WERI-Rb-1 (cell line): Measurements from ENCODE around the gene GIN1.

Source experiments
- DNase-seq: peaks from one replicate; pipeline ENCODE4 v3.0.0-alpha.2; 2020
- H3K27ac ChIP-seq: fragments of 250-450 bp; sonication (Bioruptor Pico); 2 replicates; pipeline ENCODE4 v1.5.1; 2020; ENCODE audit warnings: mild to moderate bottlenecking, moderate library complexity
- H3K27me3 ChIP-seq: fragments of 250-450 bp; sonication (Bioruptor Pico); 2 replicates; pipeline ENCODE4 v1.5.1; 2021; ENCODE audit warnings: mild to moderate bottlenecking, low read depth, moderate library complexity; ENCODE audit not compliant: insufficient read depth, severe bottlenecking
- H3K36me3 ChIP-seq: fragments of 250-450 bp; sonication (Bioruptor Pico); 2 replicates; pipeline ENCODE4 v1.5.1; 2020; ENCODE audit warnings: mild to moderate bottlenecking, moderate library complexity
- H3K4me3 ChIP-seq: 2 replicates; pipeline ENCODE4 v1.5.1; 2011; ENCODE audit warnings: low read depth, mild to moderate bottlenecking, control low read depth, low read length
- H3K9me3 ChIP-seq: fragments of 250-450 bp; sonication (Bioruptor Pico); 2 replicates; pipeline ENCODE4 v1.5.1; 2021; ENCODE audit warnings: mild to moderate bottlenecking, moderate library complexity; ENCODE audit not compliant: severe bottlenecking
- TF ChIP-seq, protein P1 (sequence below): IDR thresholded peaks from 2 replicates; pipeline ENCODE4 v1.5.1; 2011; ENCODE audit warnings: low read depth, mild to moderate bottlenecking, control low read depth, inconsistent platforms, low read length

The GIN1 gene

DNA sequence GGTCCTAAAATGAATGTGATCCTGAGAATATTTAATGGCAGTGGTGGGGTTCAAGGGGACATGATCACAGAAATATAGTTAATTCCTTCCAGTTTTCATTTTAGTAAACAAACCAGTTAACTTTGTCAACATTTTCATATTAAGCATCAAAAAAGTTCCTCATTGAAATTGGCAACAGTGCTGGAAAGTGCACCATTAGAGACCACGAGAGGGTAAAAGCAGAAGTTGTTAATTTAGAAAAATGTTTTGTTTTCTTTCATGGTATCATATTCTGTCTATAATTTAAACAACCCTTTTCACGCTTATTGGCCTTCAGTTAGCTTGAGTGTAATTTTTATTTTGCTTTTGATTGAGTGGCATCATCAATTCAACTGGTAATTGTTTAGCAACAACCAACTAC is 11.9 kb downstream of the GIN1 start:
- Histone ChIP-seq H3K27me3 (no peaks in the 10 kb centered on the region), H3K4me3 (no peak overlapping the region), H3K36me3 (no peaks in the 10 kb centered on the region; the same call in 1 of the 2 replicates), H3K9me3 (no peaks in the 10 kb centered on the region), H3K27ac (no peak overlapping the region)
- DNase-seq = no peak
- TF ChIP-seq, protein P1, sequence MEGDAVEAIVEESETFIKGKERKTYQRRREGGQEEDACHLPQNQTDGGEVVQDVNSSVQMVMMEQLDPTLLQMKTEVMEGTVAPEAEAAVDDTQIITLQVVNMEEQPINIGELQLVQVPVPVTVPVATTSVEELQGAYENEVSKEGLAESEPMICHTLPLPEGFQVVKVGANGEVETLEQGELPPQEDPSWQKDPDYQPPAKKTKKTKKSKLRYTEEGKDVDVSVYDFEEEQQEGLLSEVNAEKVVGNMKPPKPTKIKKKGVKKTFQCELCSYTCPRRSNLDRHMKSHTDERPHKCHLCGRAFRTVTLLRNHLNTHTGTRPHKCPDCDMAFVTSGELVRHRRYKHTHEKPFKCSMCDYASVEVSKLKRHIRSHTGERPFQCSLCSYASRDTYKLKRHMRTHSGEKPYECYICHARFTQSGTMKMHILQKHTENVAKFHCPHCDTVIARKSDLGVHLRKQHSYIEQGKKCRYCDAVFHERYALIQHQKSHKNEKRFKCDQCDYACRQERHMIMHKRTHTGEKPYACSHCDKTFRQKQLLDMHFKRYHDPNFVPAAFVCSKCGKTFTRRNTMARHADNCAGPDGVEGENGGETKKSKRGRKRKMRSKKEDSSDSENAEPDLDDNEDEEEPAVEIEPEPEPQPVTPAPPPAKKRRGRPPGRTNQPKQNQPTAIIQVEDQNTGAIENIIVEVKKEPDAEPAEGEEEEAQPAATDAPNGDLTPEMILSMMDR = no peak

DNA sequence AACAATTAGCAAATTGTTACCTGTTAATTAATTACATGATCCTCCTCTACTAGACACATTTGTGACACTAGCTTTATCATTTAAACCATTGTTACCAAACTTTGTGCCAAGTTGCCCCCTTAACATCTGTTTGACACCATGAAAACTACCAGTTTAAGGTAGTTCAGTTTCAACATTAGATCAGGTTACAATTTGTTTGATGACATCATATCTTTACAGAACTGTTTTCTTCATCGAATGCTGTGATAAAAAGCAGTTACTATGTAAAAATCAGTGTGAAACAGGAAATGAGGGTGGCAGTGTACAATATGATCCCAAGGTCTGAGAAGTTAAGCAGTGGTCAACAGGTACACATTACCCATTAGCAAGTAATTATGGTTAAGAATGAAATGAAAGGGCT is 17.7 kb downstream of the GIN1 start:
- Histone ChIP-seq H3K27ac (no peak overlapping the region), H3K36me3 (no peaks in the 10 kb centered on the region; the same call in 1 of the 2 replicates), H3K9me3 (no peaks in the 10 kb centered on the region), H3K4me3 (no peak overlapping the region), H3K27me3 (no peaks in the 10 kb centered on the region)
- TF ChIP-seq, protein P1 = no peak
- no peak for DNase-seq

DNA sequence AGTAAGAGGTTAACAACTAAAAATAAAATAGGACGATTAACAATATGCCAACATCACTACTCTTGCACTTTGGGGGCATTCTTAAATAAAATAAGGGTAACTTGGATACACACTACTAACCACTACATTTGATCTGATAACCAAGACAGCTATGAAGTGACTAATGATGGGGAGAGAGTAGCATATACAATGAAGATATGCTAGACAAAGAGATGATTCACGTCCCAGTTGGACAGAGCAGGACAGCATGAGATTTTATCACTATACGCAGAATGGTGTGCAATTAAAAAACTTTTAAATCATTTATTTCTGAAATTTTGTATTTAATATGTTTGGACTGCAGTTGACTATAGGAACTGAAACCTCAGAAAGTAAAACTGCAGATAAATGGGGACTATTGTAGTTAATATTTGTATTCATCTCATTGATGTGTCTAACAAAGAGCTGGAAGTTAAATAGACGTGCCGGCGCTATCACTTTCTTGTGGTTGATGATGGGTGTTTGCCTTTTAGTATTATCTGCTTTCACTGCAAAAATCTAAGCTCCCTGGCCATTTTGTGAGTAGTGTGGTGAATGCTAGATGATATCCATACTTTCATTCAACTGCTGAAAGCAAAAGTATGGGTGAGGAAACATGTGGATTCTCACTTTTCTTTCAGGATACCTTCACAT is 18.7 kb downstream of the GIN1 start:
- no peak for DNase-seq
- Histone ChIP-seq H3K36me3 (no peaks in the 10 kb centered on the region; the same call in 1 of the 2 replicates), H3K9me3 (no peaks in the 10 kb centered on the region), H3K27me3 (no peaks in the 10 kb centered on the region), H3K4me3 (no peak overlapping the region), H3K27ac (no peak overlapping the region)
- TF ChIP-seq, protein P1 = no peak

DNA sequence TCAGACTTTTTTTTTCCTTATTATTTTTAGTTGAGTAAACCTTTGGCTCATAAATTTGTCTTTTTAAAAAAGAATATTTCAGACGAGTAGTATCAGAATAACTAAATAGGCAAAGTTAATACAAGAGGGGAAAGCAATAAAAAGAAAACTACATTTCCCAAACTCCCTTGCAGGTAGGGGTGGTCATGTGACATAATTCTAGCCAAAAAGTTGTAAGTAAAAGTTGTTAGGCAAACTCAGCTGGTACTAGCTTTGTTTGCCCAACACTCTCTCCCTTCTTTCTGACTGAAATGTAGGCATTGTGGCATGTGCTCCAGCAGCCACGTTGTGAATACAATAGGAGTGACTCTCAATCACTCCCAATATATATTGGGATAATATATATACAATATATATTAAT is 20.9 kb downstream of the GIN1 start:
- DNase-seq = no peak
- H3K27me3 ChIP-seq = no peaks in the 10 kb centered on the region
- TF ChIP-seq, protein P1 = no peak
- no peaks in the 10 kb centered on the region; the same call in 1 of the 2 replicates for H3K36me3 ChIP-seq
- H3K9me3 ChIP-seq = no peaks in the 10 kb centered on the region
- no peak overlapping the region for H3K27ac ChIP-seq
- H3K4me3 ChIP-seq = no peak overlapping the region

DNA sequence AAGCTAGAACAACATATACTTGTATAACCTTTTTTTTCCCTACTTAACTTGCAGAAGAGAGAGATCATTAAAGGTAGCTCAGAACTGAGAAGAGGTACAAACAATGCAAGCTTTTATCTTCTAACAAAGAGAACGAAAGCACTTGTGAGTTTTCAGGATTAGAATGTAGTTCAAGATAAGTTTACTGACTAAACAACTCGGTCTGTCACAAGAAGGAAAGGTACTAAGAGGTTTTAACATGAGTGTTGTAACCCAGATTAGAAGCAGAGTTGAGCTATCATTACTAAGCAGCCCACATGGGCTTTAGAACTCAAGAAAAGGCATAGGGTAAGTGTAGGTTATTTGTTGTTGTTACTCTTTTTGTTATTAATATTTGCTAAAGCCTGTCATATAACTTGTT is 25.2 kb downstream of the GIN1 start:
- DNase-seq = no peak
- no peaks in the 10 kb centered on the region; the same call in 1 of the 2 replicates for H3K36me3 ChIP-seq
- no peak overlapping the region for H3K27ac ChIP-seq
- TF ChIP-seq, protein P1 = no peak
- H3K9me3 ChIP-seq = no peaks in the 10 kb centered on the region
- H3K4me3 ChIP-seq = no peak overlapping the region
- no peaks in the 10 kb centered on the region for H3K27me3 ChIP-seq

DNA sequence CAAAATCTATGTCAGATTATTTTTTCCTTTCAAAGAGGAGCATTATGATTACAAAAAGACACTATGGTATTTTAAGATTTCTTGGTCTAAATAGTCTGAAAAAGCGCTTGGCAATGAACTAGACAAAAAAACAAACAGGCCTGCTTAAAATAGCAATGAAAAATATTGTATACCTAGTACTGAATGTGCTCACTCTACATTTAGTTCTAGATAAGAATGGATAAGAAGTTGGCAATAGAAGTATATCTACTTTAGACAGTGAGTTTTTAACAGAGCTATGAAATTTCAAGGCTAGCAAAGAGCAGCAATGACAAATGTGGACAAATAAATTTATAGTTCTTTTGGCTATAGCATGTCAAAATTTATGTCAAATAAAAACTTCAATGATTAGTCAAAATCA is 26.2 kb downstream of the GIN1 start:
- DNase-seq = no peak
- no peaks in the 10 kb centered on the region; the same call in 1 of the 2 replicates for H3K36me3 ChIP-seq

More for the DNA sequence above, 26.2 kb downstream of the GIN1 start:
- TF ChIP-seq, protein P1 = no peak
- Histone ChIP-seq H3K9me3 (no peaks in the 10 kb centered on the region), H3K27me3 (no peaks in the 10 kb centered on the region), H3K27ac (no peak overlapping the region), H3K4me3 (no peak overlapping the region)
